MM.1S (cell line): ENCODE data around the gene USF1.

Experiments
- DNase-seq: peaks from one replicate; pipeline ENCODE4 v3.0.0-alpha.2; 2015
- H2AFZ ChIP-seq: fragments of 300-600 bp; sonication (generic); 2 replicates; pipeline ENCODE4 v1.6.0; 2016; ENCODE audit warnings: antibody characterized with exemption, low read length
- H3F3A ChIP-seq: fragments of 300-600 bp; sonication (generic); 2 replicates; pipeline ENCODE4 v1.6.1; 2016; ENCODE audit warnings: mild to moderate bottlenecking, antibody characterized with exemption, low read length, moderate library complexity, mixed read lengths; ENCODE audit not compliant: insufficient read depth
- H3K27ac ChIP-seq: fragments of 300-600 bp; sonication (generic); 2 replicates; pipeline ENCODE4 v1.5.1; 2016; ENCODE audit warnings: mild to moderate bottlenecking, low read length
- H3K27me3 ChIP-seq: fragments of 300-600 bp; sonication (generic); replicated peaks from 2 replicates; pipeline ENCODE4 v1.6.0; 2016; ENCODE audit warnings: low read length; ENCODE audit not compliant: insufficient read depth
- H3K36me3 ChIP-seq: fragments of 300-600 bp; sonication (generic); replicated peaks from 2 replicates; pipeline ENCODE4 v1.6.1; 2016; ENCODE audit warnings: mild to moderate bottlenecking, low read length, mixed read lengths; ENCODE audit not compliant: insufficient read depth
- H3K4me1 ChIP-seq: fragments of 300-600 bp; sonication (generic); 2 replicates; pipeline ENCODE4 v1.6.1; 2016; ENCODE audit warnings: low read length, mixed read lengths
- H3K4me2 ChIP-seq: fragments of 300-600 bp; sonication (generic); 2 replicates; pipeline ENCODE4 v1.6.0; 2016; ENCODE audit warnings: low read depth, low read length
- H3K4me3 ChIP-seq: fragments of 300-600 bp; sonication (generic); 2 replicates; pipeline ENCODE4 v1.5.1; 2016; ENCODE audit warnings: low read length, mixed read lengths
- H3K79me2 ChIP-seq: fragments of 300-600 bp; sonication (generic); 2 replicates; pipeline ENCODE4 v1.6.1; 2016; ENCODE audit warnings: mixed run types, low read length, mixed read lengths
- H3K9ac ChIP-seq: fragments of 300-600 bp; sonication (generic); 2 replicates; pipeline ENCODE4 v1.6.1; 2016; ENCODE audit warnings: low read length, mixed read lengths
- H3K9me2 ChIP-seq: fragments of 300-600 bp; sonication (generic); replicated peaks from 2 replicates; pipeline ENCODE4 v1.6.1; 2016; ENCODE audit warnings: mild to moderate bottlenecking, low read length, mixed read lengths; ENCODE audit not compliant: insufficient read depth
- H3K9me3 ChIP-seq: fragments of 300-600 bp; sonication (generic); replicated peaks from 2 replicates; pipeline ENCODE4 v1.6.1; 2016; ENCODE audit warnings: mild to moderate bottlenecking, low read length, mixed read lengths; ENCODE audit not compliant: insufficient read depth
- H4K20me1 ChIP-seq: fragments of 300-600 bp; sonication (generic); 2 replicates; pipeline ENCODE4 v1.6.1; 2016; ENCODE audit warnings: mild to moderate bottlenecking, low read length, moderate library complexity, mixed read lengths; ENCODE audit not compliant: insufficient read depth
- EZH2 ChIP-seq: fragments of 300-600 bp; sonication (generic); optimal IDR thresholded peaks from 2 replicates; pipeline ENCODE3; 2017; ENCODE audit warnings: low read depth, mild to moderate bottlenecking, antibody characterized with exemption, low read length, mixed read lengths
- EZH2phosphoT487 ChIP-seq: fragments of 300-600 bp; sonication (generic); IDR thresholded peaks from 2 replicates; pipeline ENCODE4 v1.6.1; 2018; ENCODE audit warnings: antibody characterized with exemption, low read length
- TF ChIP-seq, protein P1 (sequence below): fragments of 300-600 bp; sonication (generic); IDR thresholded peaks from 2 replicates; pipeline ENCODE4 v1.5.1; 2016; ENCODE audit warnings: antibody characterized with exemption, low read length, mixed read lengths

Gene USF1

DNA sequence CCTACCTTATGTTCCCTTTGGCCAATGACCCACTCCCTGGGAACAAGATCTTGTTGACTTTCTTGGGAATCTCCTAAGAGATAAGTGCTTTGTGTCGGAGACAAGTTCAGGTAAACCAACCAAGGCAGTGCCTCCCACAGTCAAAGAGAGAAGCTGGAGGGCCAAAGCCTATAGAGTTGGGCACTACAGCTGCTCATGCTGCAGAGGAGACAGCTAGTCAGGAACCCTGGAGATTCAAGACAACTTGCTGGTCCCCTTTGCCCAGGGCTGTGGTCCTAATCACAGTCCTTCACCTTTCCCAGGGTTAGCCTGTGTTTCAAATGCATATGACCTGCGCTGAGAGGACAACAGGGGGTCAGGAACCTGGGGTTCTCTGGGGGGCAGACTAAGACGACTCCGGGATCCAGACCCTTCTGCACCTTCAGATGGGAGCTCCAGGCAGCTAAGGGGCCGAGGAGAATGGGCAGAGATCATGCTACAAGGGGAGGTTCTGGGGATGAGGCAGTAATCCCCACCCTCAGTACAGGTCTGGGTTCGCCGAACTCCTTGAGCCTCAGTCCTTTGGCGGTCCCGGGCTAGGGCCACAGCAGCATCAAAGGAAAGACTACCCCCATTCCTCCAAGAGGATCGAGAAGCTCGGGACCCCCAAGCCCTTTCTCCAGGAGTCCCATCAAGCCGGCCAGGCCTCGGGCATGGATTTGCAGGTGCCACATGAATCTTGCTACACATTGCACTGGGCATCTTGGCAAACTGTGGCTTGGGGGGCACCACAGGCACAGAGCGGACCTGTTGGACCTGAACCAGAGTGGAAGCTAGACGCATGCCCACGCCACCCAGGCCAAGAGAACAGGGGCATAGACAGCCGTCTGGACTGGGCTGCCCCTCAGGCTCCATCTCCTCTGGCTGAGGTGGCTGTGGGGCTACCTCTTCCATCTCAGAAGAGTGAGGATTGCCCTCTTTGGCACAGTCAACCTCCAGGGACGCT lies 2.0 kb upstream of the USF1 start:
- DNase-seq = peak; percentile 6
- Histone ChIP-seq H3K4me3 (no peak overlapping the region), H3K36me3 (peaks cover 10% of the 10 kb centered on the region; the same call in 1 of the 2 replicates), H3K4me2 (no peak overlapping the region), H3K79me2 (peaks cover 26% of the 10 kb centered on the region), H3F3A (peaks cover 45% of the 10 kb centered on the region), H3K27ac (peak overlapping the region; percentile 88), H3K9me2 (no peaks in the 10 kb centered on the region), H3K27me3 (no peaks in the 10 kb centered on the region), H2AFZ (no peak overlapping the region), H3K9me3 (no peaks in the 10 kb centered on the region), H4K20me1 (no peaks in the 10 kb centered on the region), H3K4me1 (peaks cover 18% of the 10 kb centered on the region), H3K9ac (peak overlapping the region; percentile 93)
- TF ChIP-seq EZH2 = no peak
- TF ChIP-seq, protein P1, sequence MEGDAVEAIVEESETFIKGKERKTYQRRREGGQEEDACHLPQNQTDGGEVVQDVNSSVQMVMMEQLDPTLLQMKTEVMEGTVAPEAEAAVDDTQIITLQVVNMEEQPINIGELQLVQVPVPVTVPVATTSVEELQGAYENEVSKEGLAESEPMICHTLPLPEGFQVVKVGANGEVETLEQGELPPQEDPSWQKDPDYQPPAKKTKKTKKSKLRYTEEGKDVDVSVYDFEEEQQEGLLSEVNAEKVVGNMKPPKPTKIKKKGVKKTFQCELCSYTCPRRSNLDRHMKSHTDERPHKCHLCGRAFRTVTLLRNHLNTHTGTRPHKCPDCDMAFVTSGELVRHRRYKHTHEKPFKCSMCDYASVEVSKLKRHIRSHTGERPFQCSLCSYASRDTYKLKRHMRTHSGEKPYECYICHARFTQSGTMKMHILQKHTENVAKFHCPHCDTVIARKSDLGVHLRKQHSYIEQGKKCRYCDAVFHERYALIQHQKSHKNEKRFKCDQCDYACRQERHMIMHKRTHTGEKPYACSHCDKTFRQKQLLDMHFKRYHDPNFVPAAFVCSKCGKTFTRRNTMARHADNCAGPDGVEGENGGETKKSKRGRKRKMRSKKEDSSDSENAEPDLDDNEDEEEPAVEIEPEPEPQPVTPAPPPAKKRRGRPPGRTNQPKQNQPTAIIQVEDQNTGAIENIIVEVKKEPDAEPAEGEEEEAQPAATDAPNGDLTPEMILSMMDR = no peak
- TF ChIP-seq EZH2phosphoT487 = no peak

DNA sequence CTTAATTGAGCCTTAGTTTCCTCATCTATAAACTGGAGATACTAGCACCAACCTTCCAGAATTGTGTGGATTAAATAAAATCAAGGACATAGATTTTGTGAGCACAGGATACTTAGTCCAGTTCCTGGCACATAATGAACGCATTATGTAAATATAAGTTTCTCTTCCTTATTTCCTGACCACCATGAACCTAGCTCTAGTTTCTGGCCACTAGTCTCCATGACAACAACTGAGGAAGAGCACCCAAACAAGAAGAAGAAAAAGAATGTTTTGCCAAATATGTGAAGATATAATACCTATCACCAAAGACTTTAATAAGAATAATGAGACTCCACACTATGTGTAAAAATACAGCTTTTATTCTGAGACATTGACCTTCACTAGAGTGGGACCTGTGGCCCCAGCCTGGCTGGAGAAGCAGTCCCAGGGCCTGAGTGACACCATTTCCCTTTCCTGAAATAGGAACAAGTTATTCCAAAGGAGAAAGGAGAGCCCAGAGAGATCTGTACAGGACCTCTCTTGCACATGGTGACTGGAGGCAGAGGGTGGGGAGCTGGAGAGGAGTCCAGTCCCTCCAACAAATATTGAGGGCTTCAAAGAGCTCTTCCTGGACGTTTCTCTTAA lies 940 bp upstream of the USF1 start:
- peak overlapping the region; percentile 80 for H3K4me3 ChIP-seq
- no peaks in the 10 kb centered on the region for H3K9me2 ChIP-seq
- peaks cover 18% of the 10 kb centered on the region for H3K4me1 ChIP-seq
- no peaks in the 10 kb centered on the region for H3K27me3 ChIP-seq
- H3K4me2 ChIP-seq = peak overlapping the region; percentile 87
- no peaks in the 10 kb centered on the region for H3K9me3 ChIP-seq
- peak overlapping the region; percentile 93 for H3K9ac ChIP-seq
- peaks cover 31% of the 10 kb centered on the region for H3K79me2 ChIP-seq
- no peak overlapping the region for H2AFZ ChIP-seq
- H3F3A ChIP-seq = peaks cover 48% of the 10 kb centered on the region
- TF ChIP-seq EZH2 = no peak
- TF ChIP-seq, protein P1 = no peak
- TF ChIP-seq EZH2phosphoT487 = no peak
- peak; percentile 68 for DNase-seq
- H4K20me1 ChIP-seq = no peaks in the 10 kb centered on the region
- H3K36me3 ChIP-seq = peaks cover 3% of the 10 kb centered on the region; the same call in 1 of the 2 replicates
- peak overlapping the region; percentile 88 for H3K27ac ChIP-seq

DNA sequence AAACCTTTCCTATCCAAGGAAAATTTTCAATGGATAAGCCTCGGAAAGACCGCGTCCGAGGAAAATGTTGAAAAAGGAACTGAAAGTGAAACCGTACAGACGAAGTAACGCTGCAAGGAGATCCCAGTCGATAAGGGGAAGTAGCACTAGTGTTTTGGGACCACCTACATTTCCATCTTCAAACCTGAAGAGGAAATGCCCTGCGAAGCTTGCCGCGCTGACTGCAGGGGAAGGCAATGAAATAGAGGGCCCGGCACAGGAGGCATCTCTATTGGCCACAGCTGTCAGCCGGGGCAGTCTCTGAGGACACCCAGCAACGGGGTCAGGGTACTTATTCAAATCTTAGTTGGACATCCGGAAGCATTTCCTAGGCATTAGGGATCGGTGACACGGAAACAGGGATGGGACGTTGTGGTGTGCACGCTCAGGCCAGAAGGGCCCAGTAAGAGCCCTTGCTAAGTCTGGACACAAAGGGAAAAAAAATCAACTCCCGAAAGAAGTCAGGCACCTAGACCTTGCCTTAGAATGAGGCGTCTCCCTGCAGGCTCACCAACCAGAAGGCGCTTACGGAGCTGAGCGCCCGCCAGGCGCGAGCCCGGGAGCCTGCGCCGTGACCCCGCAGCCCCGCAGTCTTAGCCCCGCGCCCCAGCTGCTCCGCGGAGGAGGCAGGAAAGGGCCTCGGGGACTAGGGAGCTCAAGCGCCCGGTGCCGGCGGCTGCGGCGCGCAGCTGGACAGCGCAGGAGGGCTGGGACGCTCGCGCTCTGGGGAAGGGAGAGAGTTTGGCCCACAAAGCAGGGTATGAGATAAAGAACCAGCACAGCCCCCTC lies 655 bp downstream of the USF1 start:
- peaks cover 39% of the 10 kb centered on the region for H3K79me2 ChIP-seq
- peak; percentile 86 for DNase-seq
- no peaks in the 10 kb centered on the region for H3K27me3 ChIP-seq
- H3K4me3 ChIP-seq = peak overlapping the region; percentile 80
- peaks cover 50% of the 10 kb centered on the region for H3F3A ChIP-seq
- H3K36me3 ChIP-seq = peaks cover 5% of the 10 kb centered on the region
- no peaks in the 10 kb centered on the region for H4K20me1 ChIP-seq
- no peak for TF ChIP-seq EZH2
- H3K9me3 ChIP-seq = no peaks in the 10 kb centered on the region
- peak overlapping the region; percentile 63 for H2AFZ ChIP-seq
- H3K9me2 ChIP-seq = no peaks in the 10 kb centered on the region
- peak overlapping the region; percentile 93 for H3K9ac ChIP-seq
- H3K4me2 ChIP-seq = peak overlapping the region; percentile 87
- H3K4me1 ChIP-seq = peaks cover 18% of the 10 kb centered on the region
- H3K27ac ChIP-seq = peak overlapping the region; percentile 88
